ENCODE data around the gene EPHB2. TPM values are rescaled to one million over a fixed set of nuclear protein-coding genes. Genes with fewer than 3 reads are reported as not detected.

Gene EPHB2
- total RNA-seq, 1 experiment from 2014 or later, result 18.5 TPM

- H3K27me3 Mint-ChIP-seq (ENCODE audit: low read depth), result no peaks in the 10 kb centered on the region
- no peak for TF ChIP-seq STAT6 (CRISPR knock-in tag; conservative IDR thresholded peaks at IDR 0.05; ENCODE audit: low read depth)
- no peak for TF ChIP-seq ETV6 (CRISPR knock-in tag; IDR thresholded peaks at IDR 0.05)
- no peak for TF ChIP-seq ZNF416 (CRISPR knock-in tag; IDR thresholded peaks at IDR 0.05)
- TF ChIP-seq OVOL2 (CRISPR knock-in tag; IDR thresholded peaks at IDR 0.05; ENCODE audit: borderline replicate concordance), result no peak
- no peak for TF ChIP-seq HMGA2 (CRISPR knock-in tag; IDR thresholded peaks at IDR 0.05)
- no peak for TF ChIP-seq JUN (CRISPR knock-in tag; IDR thresholded peaks at IDR 0.05)
- TF ChIP-seq KAT7 (CRISPR knock-in tag; IDR thresholded peaks at IDR 0.05; ENCODE audit: borderline replicate concordance), result no peak
- H3K27ac Mint-ChIP-seq, result no peak overlapping the region
- CTCF ChIA-PET, result no interaction called here
- peaks cover 7% of the 10 kb centered on the region; the same call in 1 of the 2 replicates for H3K36me3 Mint-ChIP-seq
- H3K4me3 Mint-ChIP-seq, result no peak overlapping the region
- POLR2A ChIA-PET, result no interaction called here
- no peak for ATAC-seq
- no peaks in the 10 kb centered on the region for H3K9me3 Mint-ChIP-seq
- DNase-seq (ENCODE audit: low spot score), result no peak
- H3K4me1 Mint-ChIP-seq, result no peaks in the 10 kb centered on the region
Observed at GRCh38 chr1:22893292-22893691, 182.7 kb downstream of the EPHB2 start.

- Mint-ChIP-seq H3K9me3 (no peaks in the 10 kb centered on the region), H3K4me3 (no peak overlapping the region), H3K27ac (no peak overlapping the region), H3K27me3 (ENCODE audit: low read depth) (no peaks in the 10 kb centered on the region), H3K4me1 (no peaks in the 10 kb centered on the region), H3K36me3 (peaks cover 7% of the 10 kb centered on the region; the same call in 1 of the 2 replicates)
- DNase-seq (ENCODE audit: low spot score) (no peak), ATAC-seq (no peak)
- ChIA-PET POLR2A (no interaction called here), CTCF (no interaction called here)
- TF ChIP-seq GTF2I (CRISPR knock-in tag; conservative IDR thresholded peaks at IDR 0.05) (no peak), ATF2 (CRISPR knock-in tag; IDR thresholded peaks at IDR 0.05; ENCODE audit: borderline replicate concordance, low read depth) (no peak), ZNF512 (CRISPR knock-in tag; IDR thresholded peaks at IDR 0.05; ENCODE audit: borderline replicate concordance) (no peak), ZNF396 (CRISPR knock-in tag; IDR thresholded peaks at IDR 0.05; ENCODE audit: borderline replicate concordance) (no peak), GRHL2 (CRISPR knock-in tag; IDR thresholded peaks at IDR 0.05; ENCODE audit: insufficient replicate concordance, severe bottlenecking) (no peak), ZNF425 (CRISPR knock-in tag; conservative IDR thresholded peaks at IDR 0.05) (no peak), NFATC4 (CRISPR knock-in tag; IDR thresholded peaks at IDR 0.05) (no peak), IRF1 (CRISPR knock-in tag; IDR thresholded peaks at IDR 0.05) (no peak), CREB1 (CRISPR knock-in tag; IDR thresholded peaks at IDR 0.05) (no peak), ZNF532 (CRISPR knock-in tag; IDR thresholded peaks at IDR 0.05; ENCODE audit: borderline replicate concordance) (no peak), USF1 (CRISPR knock-in tag; IDR thresholded peaks at IDR 0.05) (no peak), ZNF121 (CRISPR knock-in tag; IDR thresholded peaks at IDR 0.05) (no peak), MAX (CRISPR knock-in tag; IDR thresholded peaks at IDR 0.05) (no peak), TEAD1 (CRISPR knock-in tag; IDR thresholded peaks at IDR 0.05) (no peak), TEAD4 (CRISPR knock-in tag; IDR thresholded peaks at IDR 0.05) (no peak)
Observed at GRCh38 chr1:22895357-22895756, 184.7 kb downstream of the EPHB2 start.
